CD4-positive, alpha-beta T cell treated with Interleukin-6 at 100 ng/mL for 8 hours (primary cell): Measurements from ENCODE around the gene MCM6.
"Not testable (repeated sequence)": the region's sequence is repeated elsewhere in the genome, so short reads cannot be mapped to it uniquely, and the experiment has no call there.

ENCODE experiments used
- DNase-seq: peaks from one replicate; pipeline ENCODE4 v3.0.0-alpha.2; 2020; ENCODE audit warnings: mixed read lengths, low spot score

MCM6 gene

DNA sequence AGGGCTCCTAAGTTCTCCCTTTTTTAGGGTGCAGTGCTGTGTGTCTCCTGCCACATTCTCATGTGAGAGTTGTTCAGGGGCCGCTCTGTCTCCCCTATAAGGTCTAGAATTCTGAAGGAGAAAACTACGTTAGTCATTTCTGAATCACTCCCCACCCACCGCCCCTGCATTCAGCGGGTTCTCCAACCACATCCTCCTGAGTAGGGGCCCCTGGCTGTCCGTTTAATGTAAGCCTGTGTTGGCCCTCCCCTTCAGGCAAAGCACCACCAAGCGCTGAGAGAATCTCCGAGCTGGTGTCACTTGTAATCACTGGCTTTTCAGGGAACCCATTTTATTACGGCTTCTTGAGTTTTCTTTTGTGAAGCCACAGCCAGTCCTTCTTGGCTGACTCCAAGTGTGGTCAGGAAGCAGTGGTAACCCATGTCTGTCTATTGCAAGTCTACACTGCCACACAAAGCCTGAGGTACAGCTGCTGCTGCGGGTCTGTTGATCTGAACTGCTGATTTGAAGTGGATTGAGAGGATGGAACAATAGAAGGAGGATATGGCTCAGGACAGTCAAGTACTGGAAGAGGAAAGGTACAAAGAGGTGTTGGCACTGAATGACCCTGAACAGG is 56.1 kb downstream of the MCM6 start:
- DNase-seq = peak; percentile 48

DNA sequence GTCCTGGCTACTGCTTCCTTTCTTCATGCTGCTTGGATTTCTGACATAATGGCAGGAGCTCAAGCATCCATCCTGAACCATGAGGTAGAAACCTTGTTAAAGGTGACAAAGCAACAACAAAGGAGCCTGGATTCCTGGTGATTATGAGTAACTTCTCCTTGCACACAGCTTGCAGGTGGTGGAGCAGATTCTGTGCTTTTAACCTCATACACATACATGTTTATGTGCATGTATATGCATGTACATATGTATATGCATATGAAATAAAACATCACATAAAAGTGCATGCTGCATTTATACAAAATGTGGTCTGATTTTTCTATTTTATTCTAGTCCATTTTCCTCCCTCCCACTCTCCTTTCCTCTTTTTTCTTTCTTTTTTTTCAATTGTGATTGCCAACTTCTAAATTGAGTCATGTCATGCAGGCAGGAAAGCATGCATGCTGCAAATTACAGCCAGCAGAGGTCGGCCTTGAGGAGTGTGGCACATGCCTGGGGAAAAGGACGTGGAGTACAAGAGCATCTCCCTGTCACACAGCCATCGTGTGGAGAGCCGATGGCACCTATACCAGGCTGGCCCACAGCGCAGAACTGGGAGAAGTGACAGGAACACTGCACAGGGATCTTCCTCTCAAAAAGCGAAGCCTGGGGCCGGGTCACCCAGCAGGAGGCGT is 57.2 kb downstream of the MCM6 start:
- no peak for DNase-seq

DNA sequence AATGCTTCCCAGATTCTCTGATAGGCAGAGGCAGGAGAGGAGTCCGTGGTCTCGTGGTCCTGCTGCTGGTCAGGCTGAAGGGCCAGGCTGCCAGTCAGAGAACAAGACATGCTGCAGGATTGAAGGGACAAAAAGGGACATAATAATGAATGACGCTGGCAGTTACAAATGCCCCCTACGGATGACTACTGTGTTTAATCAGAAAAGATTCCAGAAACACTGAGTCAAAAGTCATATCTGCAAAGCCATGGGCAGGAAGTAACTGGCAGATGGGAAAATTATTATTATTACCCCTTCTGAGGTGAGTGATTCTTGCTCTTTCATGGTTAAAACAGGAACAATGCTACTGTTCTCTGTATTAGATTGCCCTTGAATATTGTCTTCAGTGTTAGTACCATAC is 58.3 kb downstream of the MCM6 start:
- no peak for DNase-seq

DNA sequence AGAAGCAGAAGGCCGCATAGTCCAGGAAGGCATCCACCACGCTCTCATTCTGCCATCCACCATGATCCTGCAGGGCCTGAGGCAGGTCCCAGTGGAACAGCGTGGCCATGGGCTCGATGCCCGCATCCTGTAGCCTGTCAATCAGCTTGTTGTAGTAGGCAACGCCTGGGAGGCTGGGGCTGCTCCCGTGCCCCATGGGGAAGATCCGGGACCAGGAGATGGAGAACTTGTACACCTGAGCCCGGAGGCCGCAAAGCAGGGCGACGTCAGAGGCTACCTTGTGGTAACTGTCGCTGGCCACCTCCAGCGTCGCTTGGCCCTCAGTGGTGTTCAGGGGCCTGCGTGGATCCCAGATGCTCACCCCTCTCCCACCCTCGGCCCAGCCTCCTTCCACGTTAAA is 58.8 kb downstream of the MCM6 start:
- no peak for DNase-seq

DNA sequence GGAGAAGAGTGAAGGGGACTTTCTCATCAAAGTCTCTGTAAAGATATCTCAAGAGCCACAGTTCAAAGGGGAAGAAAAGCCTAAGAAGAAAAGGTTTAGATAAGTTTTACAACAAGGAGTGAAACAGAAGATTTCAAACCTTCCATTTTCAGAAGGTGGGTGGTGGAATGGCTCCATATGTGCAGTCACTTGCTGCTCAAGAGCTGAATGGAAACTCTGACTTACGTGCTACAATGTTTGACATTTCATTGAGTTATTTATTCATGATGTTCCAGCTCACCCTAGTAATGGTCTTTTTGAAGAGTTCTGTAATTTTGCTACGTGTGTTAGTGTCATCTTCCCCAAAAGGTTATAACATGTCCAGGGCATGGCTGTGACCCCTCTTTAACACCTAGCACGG is 61.0 kb downstream of the MCM6 start:
- no peak for DNase-seq

DNA sequence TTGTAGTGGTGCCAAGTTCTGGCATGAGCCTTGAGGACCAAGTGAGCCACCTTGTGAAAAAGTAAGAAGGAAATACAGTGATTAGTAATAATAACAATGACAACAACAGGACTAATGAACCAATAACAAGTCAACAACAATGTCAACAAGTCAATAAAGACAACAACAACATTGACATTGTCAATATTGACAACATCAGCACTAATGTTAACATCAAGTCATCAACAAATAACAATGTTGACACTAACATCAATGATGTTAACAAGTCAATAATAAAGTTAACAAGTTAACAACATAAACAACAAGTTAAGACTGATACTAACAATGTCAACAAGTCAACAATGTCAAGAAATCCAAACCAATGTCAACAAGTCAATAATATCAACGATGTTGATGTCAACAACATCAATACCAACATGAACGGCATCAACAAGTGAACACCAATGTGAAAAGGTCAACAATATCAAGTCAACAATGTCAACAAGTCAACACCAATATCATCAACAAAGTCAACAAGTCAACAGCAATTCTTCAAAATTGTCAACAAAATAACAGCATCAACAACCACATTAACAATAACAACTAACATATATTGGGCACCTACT is 63.2 kb downstream of the MCM6 start:
- DNase-seq = no peak

DNA sequence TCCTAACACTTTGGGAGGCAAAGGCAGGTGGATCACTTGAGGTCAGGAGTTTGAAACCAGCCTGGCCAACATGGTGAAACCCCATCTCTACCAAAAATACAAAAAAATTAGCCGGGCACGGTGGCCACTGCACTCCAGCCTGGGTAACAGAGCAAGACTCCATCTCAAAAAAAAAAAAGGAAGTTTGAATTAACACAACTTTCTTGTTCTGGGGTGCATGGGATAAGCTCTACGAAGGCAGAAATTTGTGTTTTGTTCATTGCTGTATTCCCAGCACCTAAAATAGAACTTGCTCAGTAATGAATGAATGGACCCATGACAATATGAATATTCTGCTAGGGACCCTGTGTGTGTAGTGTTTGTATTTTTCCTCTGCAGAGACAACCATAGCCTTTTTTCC is 68.4 kb downstream of the MCM6 start:
- not testable (repeated sequence) for DNase-seq

DNA sequence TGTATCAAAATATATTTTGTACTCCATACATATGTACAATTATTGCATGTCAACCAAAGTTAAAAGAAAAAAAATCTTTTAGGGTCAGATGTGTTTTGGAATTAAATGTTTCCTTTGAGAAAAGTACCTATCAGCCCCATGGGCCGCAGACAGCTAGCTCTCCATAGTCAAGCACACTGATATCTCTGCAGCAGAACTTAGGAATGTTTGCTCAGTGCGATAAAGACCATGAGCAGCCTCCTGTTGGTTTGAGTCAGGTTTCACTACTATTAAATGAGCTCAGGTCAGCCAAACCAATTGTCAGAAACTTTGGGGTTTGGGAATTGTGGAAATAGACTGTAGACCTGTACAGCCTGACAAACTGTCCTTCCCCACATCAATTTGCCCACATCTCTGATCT is 73.0 kb downstream of the MCM6 start:
- DNase-seq = no peak

DNA sequence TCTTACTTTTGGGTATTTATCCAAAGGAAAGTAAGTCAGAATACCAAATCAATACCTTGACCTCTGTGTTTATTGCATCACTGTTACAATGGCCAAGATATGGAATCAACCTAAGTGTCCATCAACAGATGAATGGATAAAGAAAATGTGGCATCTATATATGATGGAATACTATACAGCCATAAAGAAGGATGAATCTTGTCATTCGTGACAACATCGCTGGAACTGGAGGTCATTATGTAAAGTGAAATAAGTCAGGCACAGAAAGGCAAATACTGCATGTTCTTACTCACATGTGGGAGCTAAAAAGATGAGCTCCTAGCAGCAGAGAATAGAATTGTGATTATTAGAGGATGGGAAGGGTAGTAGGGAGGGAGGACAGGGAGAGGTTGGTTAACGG is 73.9 kb downstream of the MCM6 start:
- no peak for DNase-seq

DNA sequence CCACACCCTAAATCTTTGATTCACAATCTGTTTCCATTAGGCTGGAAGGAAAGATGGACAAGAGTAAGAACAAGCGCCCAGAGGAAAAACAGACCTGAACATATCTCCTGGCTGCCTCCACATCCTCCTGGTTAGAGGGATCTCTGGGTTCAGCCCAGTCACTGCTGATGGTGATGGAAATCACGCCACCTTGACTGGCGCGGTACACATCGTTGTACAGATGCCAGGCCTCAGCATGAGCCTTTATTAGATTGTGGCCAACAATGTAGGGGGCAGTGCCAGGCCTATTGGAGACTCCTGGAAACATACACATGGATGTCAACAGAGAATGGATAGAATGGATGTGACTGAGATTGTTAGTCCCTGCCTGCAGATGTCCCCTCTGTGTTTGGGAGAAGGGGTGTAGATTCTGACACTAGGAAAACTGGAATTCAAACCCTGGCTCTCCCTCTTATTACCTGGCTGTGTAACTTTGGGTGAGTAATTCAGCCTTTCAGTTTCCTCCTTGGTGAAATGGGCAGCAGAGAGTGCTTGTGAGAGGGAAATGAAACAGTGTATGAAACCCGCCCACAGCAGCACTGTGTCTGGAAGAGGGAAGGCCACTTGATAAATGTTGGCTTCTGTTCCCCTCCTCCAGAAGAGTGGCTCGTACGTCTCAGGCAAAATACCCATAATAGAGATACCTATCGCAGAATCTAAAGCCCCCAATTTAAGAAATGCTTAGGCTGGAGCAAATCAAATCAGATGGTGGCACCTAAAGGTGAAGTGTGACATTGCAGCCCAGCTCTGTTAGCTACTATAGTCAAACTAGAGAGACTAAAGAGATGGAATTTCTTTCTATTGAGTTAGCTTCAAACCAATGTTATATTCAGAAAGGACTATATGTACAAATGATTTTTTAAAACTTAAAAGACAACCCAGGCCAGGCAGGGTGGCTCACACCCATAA is 75.5 kb downstream of the MCM6 start:
- no peak for DNase-seq

DNA sequence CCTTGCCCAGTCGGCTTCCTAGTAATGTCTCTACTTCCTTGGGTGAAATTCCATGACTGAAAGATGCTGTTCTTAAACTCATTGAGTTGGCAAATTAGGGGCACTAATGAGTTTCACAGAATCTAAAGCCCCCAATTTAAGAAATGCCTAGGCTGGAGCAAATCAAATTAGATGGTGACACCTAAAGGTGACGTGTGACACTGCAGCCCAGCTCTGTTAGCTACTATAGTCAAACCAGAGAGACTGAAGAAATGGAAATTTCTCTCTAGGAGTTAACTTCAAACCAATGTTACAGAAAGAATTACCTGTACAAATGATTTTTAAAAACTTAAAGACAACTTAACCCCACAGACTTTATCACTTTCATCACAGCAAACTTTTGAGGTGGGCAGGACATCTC is 76.5 kb downstream of the MCM6 start:
- no peak for DNase-seq

DNA sequence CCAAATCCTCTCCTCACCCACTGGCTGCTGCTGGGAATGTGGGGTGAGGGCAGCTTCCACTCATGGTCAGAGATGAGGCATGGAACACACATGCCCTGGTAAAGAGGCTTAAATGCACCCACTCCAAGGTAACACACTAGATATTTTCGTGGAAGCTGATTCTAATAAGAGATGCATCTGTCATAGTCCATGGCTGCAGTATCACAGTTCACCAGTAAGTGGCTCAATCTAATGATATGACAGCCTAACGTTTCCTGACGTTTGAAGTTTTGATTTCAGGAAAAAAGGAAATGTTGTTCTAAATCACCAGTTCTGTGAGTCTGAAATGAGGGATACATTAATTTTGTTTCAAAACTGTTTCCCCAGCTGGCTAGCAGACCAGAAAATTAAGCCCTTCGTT is 77.5 kb downstream of the MCM6 start:
- DNase-seq = no peak

DNA sequence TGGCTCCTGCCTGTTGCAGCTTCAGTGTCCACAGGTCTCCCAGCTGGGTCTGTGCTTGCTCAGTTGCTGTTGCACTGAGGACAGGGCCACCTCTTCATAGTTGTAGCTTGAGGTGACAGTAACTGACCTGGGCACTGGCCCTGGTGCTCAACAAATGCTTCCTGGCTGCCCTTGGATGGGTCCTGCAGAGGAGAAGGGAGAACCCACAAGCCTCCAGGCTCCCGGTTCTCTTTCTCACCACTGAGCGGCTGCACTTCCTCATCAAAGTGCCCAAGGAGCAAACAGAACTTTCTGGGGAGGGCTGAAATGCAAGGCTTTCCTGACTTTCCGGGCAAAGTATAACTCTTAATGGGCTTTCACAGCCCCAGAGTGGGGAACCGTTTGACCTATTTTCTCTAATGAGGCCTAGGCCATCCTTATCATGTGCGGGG is 78.0 kb downstream of the MCM6 start:
- no peak for DNase-seq

DNA sequence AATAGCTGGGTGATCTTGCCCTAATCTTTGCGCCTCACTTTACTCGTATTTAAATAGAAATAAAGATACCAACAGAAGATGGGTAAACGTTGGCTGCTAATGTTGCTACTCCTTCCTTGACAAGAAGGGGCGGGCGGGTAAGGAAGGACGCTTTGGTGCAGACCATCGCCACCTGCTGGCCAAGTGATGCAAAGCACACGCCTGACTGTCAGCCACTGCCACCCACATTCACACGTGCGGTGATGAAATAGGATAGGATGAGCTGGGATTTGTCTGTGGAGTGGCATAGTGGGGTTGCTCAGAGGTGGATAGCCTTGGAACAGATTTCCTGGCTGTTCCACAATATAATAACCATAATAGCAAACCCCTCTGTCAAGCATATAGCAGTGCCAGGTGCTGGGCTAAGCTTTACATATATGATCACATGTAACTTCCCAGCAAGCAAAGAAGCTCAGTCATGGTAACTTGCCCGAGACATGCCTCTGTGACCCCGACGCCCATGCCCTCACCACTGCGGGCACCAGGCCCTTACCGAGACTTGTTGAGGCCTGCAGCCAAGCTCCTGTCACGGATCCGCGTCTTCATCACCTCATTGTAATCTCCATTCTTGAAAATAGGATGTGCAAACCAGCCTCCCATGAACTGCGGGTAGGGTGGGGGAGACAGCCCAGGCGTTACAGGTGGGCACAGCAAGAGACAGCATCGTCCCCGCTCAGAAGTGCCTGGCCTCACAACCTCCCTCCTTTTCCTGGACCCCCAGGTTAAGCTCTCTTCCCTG is 78.6 kb downstream of the MCM6 start:
- peak; percentile 76 for DNase-seq

DNA sequence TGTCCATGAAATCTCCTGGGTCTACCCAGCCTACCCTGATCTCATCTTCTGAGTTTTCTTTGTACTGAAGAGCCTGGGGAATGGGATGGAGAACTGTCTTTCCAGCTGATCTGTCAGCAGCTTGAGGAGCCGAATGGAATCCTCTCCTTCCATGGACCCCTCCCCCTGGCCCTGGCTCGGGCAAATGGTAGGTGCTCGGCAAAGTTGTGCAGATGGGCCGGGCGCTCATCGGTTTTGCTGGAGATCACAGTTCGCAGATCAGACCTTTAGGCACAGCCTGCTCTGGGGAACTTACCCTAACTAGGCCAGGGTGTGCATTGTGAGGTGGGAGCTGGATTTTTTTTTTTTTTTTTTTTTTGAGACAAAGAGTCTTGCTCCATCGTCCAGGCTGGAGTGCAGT is 79.6 kb downstream of the MCM6 start:
- DNase-seq = no peak

DNA sequence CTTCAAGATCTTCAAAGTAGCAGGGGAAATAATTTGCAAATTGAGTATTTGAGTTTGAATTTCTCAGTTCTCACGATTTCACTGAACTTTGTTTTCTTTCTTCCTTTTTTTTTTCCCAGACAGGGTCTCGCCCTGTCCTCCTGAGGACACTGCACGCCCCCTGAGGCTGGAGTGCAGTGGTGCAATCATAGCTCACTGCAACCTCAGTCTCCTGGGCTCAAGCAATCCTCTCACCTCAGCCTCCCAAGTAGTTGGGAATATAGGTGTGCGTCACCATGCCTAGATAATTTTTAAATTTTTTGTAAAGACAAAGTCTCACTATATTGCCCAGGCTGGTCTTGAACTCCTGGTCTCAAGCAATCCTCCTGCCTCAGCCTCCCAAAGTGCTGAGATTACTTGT is 80.6 kb downstream of the MCM6 start:
- not testable (repeated sequence) for DNase-seq

DNA sequence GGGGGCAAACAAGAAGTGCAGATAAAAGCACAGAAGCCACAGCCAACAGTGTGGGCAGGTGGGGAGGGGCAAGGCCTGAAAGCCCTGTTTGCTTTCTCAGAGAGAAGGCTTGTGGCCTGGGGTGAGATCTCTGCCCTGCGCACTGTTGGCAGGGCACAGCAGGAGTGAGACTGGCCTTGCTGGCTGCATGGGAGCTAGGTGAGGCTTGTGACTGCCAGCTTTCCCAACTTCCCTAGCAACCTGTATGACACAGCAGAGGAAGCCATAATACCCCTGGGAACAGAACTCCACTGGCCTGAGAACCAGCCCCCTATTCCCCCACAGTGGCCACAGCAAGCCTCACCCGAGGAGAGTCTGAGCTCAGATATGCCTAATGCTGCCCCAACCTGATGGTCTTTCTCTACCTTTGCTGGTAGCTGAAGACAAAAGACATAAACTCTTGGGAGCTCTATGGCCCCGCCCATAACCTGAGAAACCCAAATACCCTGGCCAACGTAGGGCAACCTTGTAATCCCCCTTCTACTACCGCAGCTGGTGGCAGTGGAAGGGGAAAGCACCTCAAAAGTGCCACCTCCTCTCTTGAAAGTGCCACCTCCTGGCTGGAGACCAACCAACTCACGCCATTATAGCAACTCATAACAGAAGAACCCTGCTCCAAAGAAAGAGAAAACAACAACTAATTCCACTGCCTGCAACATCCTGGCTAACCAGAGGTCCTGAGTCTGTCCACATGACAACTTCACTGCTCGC is 83.7 kb downstream of the MCM6 start:
- no peak for DNase-seq

DNA sequence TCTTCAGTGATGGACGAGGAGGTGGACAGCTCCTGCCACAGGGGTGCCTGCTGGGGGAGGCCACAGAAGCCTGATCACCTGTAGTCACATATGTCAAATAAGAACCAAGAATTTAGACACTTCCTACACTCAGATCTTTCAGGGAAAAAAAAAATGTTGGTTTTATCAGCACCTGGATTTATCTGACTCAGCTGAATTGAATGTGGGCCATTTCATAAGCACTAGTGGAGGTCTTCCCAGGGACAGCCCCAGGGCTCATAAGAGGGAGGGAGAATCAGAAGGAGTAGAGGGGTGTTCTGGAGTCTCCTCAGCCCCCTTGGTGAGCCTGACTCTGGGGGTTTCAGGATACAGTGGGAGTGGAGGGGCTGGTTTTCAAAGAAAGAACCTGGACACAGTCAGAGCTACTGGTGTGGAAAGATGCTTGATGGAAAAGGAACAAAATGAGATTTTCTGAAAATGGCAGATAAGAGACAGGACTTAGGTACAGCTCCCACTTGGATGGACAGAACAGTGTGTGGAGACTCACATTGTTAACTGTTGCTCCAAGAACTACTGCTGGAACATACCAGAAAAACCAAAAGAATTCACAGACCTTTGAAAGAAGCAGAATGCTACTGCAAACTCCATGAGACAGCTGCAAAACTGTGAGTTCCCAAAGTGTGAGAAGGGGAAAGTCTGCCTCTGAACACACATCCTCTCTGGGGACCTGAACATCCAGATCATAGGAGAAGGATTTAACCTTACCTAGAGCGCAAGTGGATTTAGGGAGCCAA is 84.6 kb downstream of the MCM6 start:
- DNase-seq = no peak

DNA sequence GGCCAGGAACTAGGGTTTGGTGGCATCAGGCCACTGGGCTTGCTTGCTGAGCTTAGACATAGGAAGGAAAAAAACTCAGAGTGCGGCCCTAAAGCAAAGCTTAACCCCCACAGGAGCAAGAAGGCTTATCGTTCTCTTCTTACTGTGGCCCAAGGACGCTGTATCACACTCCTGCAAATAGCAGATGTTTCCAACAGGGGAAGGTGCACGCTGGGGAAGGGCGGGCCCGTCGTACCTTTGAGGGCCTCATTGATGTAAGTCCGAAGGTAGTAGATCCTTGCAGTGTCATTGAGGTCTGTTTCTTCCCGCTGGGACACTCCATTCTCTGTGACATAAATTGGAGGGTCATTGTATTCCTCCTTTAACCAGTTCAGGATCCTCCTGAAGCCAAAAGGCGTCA is 85.8 kb downstream of the MCM6 start:
- DNase-seq = no peak
